ENCODE results near the gene PKP4.

The PKP4 gene

GRCh38 chr2:158723181-158723838, 266.6 kb downstream of the PKP4 start:
- DNase-seq: no peak

GRCh38 chr2:158723921-158724802, 267.4 kb downstream of the PKP4 start:
- peak; percentile 15 for DNase-seq

- no peak for DNase-seq
Observed at GRCh38 chr2:158724803-158725381, 268.1 kb downstream of the PKP4 start.

- peak; percentile 57 for DNase-seq
Observed at GRCh38 chr2:158725441-158725891, 268.7 kb downstream of the PKP4 start.

GRCh38 chr2:158726911-158727592, 270.3 kb downstream of the PKP4 start:
- no peak for DNase-seq

DNA sequence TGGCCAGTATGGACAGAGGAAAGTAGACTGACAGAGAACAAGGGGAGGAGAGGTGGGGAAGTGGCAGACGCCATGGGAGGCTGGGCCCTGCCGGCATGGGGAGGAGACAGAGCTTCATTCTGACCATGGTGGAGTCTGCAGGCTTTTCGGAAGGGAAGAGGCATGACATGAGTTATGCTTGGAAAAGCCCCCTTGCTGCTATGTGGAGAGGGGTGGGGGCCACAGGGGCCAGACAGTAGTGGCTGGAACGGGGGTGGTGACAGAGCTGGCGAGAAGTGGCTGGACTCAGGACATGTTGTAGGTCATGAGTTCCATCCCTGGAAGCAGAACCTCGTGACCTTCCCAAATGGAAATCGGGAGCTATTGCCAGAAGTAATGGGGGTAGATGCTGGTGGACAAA, 271.7 kb downstream of the PKP4 start:
- no peak for DNase-seq

- DNase-seq: no peak
Observed at GRCh38 chr2:158729451-158729850, 272.7 kb downstream of the PKP4 start.

GRCh38 chr2:158729873-158730620, 273.3 kb downstream of the PKP4 start:
- peak; percentile 35 for DNase-seq

DNA sequence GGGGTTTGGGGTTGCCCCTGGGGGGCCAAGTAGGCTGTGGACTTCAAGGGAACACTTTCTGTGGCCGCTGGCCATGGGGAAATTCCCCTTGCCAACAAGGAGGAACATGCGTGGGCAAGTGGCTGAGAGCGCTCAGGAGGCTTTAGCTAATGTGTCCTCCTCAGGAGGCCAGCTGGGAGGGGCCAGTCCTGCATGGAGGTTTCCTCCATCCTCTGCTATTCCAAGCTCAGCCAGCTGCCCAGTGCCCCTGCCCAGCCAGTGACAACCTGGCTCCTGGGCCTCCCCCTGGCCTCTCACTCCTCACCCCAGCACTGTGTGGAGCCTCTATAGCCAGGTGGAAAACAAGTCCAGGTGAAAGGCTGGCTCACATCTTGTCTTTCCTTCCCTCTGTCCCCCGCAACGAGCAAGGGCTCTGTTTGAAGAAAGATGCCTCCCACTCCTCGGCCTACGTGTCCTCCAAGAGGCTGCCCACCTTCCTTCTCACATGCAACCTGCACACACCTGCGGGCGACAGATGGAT, 273.9 kb downstream of the PKP4 start:
- DNase-seq: no peak

DNA sequence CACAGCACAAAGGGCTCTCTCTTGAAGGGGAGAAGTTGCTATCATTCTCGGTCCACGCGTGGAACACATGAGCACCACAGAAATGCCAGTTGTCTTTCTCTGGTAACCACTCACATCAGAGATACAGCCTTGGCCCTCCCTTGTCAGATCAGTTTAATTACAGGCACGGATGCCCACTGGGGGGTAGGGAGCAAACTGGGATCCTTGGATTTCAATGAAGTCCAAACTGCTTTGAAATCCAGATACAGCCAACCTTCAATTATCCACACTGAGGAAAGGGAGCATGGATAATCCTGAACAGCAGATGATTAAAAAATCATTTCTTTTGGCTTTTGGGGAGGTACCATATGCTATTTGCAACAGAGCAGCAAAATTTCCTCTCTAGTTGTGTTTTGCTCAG, 274.6 kb downstream of the PKP4 start:
- DNase-seq: no peak
